Astrocyte of the spinal cord (primary cell): ENCODE measurements around the gene NME7.

Source experiments
- DNase-seq: peaks from one replicate; pipeline ENCODE4 v3.0.0; 2011; ENCODE audit warnings: low read depth, low spot score
- H3K4me3 ChIP-seq: 2 replicates; pipeline ENCODE4 v1.5.1; 2011; ENCODE audit warnings: low read depth, mild to moderate bottlenecking, low read length, moderate library complexity
- CTCF ChIP-seq: IDR thresholded peaks from 2 replicates; pipeline ENCODE4 v1.5.1; 2012; ENCODE audit warnings: low read depth, mild to moderate bottlenecking, low read length, inconsistent platforms
- in situ Hi-C: cut with HindIII; loops from 2 replicates; pipeline ENCODE4 v1.10.0; 2017; ENCODE audit warnings: low sequenced_read_pairs

Gene NME7

GRCh38 chr1:169146576-169147214, 220.9 kb downstream of the NME7 start:
- in situ Hi-C loops, result no loop called here
- no peak overlapping the region for H3K4me3 ChIP-seq
- no peak for DNase-seq
- no peak for TF ChIP-seq CTCF

GRCh38 chr1:169144941-169145626, 222.5 kb downstream of the NME7 start:
- no peak overlapping the region for H3K4me3 ChIP-seq
- in situ Hi-C loops, result no loop called here

GRCh38 chr1:169143984-169144383, 223.6 kb downstream of the NME7 start:
- in situ Hi-C loops, result no loop called here
- H3K4me3 ChIP-seq, result no peak overlapping the region
- no peak for DNase-seq
- TF ChIP-seq CTCF, result no peak

More at GRCh38 chr1:169144941-169145626, 222.5 kb downstream of the NME7 start:
- no peak for DNase-seq
- TF ChIP-seq CTCF, result no peak

GRCh38 chr1:169143346-169143745, 224.3 kb downstream of the NME7 start:
- in situ Hi-C loops, result no loop called here
- no peak overlapping the region for H3K4me3 ChIP-seq
- DNase-seq, result no peak
- TF ChIP-seq CTCF, result no peak

GRCh38 chr1:169142129-169142528, 225.5 kb downstream of the NME7 start:
- in situ Hi-C loops, result no loop called here
- TF ChIP-seq CTCF, result no peak
- DNase-seq, result no peak

GRCh38 chr1:169141356-169141755, 226.2 kb downstream of the NME7 start:
- DNase-seq, result no peak
- in situ Hi-C loops, result no loop called here
- no peak overlapping the region for H3K4me3 ChIP-seq
- no peak for TF ChIP-seq CTCF

More at GRCh38 chr1:169142129-169142528, 225.5 kb downstream of the NME7 start:
- H3K4me3 ChIP-seq, result no peak overlapping the region
